ENCODE measurements around the gene SCARB1.

DNA sequence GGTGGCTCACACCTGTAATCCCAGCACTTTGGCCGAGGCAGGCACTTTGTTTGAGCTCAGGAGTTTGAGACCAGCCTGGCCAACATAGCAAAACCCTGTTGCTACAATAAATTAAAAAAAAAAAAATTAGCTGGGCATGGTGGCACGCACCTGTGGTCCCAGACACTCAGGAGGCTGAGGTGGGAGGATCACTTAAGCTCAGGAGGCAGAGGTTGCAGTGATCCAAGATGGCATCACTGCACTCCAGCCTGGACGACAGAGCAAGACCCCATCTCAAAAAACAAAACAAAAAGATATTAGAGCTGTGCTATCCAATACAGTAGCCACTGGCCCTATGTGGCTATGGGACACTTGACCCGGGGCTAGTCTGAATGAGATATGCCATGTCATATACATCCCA is 6.9 kb upstream of the SCARB1 start:
- TF ChIP-seq RAD21 (IDR thresholded peaks at IDR 0.05; ENCODE audit: low read depth) (no peak), NFIC (IDR thresholded peaks at IDR 0.05) (no peak), CEBPB (IDR thresholded peaks at IDR 0.05) (no peak), TAF1 (IDR thresholded peaks at IDR 0.05; ENCODE audit: low read depth) (no peak), YY1 (IDR thresholded peaks at IDR 0.05; ENCODE audit: low read depth) (no peak)
- TF ChIP-seq, protein P1, sequence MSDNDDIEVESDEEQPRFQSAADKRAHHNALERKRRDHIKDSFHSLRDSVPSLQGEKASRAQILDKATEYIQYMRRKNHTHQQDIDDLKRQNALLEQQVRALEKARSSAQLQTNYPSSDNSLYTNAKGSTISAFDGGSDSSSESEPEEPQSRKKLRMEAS (IDR thresholded peaks at IDR 0.05) = no peak
- TF ChIP-seq, protein P2, sequence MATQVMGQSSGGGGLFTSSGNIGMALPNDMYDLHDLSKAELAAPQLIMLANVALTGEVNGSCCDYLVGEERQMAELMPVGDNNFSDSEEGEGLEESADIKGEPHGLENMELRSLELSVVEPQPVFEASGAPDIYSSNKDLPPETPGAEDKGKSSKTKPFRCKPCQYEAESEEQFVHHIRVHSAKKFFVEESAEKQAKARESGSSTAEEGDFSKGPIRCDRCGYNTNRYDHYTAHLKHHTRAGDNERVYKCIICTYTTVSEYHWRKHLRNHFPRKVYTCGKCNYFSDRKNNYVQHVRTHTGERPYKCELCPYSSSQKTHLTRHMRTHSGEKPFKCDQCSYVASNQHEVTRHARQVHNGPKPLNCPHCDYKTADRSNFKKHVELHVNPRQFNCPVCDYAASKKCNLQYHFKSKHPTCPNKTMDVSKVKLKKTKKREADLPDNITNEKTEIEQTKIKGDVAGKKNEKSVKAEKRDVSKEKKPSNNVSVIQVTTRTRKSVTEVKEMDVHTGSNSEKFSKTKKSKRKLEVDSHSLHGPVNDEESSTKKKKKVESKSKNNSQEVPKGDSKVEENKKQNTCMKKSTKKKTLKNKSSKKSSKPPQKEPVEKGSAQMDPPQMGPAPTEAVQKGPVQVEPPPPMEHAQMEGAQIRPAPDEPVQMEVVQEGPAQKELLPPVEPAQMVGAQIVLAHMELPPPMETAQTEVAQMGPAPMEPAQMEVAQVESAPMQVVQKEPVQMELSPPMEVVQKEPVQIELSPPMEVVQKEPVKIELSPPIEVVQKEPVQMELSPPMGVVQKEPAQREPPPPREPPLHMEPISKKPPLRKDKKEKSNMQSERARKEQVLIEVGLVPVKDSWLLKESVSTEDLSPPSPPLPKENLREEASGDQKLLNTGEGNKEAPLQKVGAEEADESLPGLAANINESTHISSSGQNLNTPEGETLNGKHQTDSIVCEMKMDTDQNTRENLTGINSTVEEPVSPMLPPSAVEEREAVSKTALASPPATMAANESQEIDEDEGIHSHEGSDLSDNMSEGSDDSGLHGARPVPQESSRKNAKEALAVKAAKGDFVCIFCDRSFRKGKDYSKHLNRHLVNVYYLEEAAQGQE (IDR thresholded peaks at IDR 0.05; ENCODE audit: low read depth) = no peak

Data from Ishikawa (cell line).